ENCODE results near the gene GAGE10.
"Not testable (repeated sequence)": the region's sequence is repeated elsewhere in the genome, so short reads cannot be mapped to it uniquely, and the experiment has no call there.

GAGE10 gene

GRCh38 chrX:49330421-49330820 is 27.0 kb downstream of the GAGE10 start:
- not testable (repeated sequence) for DNase-seq

- DNase-seq = not testable (repeated sequence)
These were observed 27.8 kb downstream of the GAGE10 start, which contains the start of gene GAGE13 for GRCh38 chrX:49331282-49331681. Gene GAGE13, plus strand, starts transcription at chrX:49331582. Its CDS starts 1,156 bp downstream, at chrX:49332738.

GRCh38 chrX:49331841-49332240 is 28.4 kb downstream of the GAGE10 start:
- DNase-seq = not testable (repeated sequence)

GRCh38 chrX:49341449-49341848 is 38.0 kb downstream of the GAGE10 start:
- not testable (repeated sequence) for DNase-seq

GRCh38 chrX:49344496-49345175 is 41.2 kb downstream of the GAGE10 start:
- DNase-seq = not testable (repeated sequence)

GRCh38 chrX:49345402-49345801 is 42.0 kb downstream of the GAGE10 start:
- DNase-seq = not testable (repeated sequence)

GRCh38 chrX:49346150-49346549 is 42.7 kb downstream of the GAGE10 start:
- DNase-seq = not testable (repeated sequence)
